GM23338 (cell line): Measurements from ENCODE around the gene WDR33. TPM values are rescaled to one million over a fixed set of nuclear protein-coding genes. Genes with fewer than 3 reads are reported as not detected.

ENCODE experiments used
- ATAC-seq: fragments of 200-7000 bp; cut with Tn5 transposase; 3 replicates; pipeline ENCODE4 v1.9.1; 2020
- DNase-seq: peaks from one replicate; pipeline ENCODE4 v3.0.0-alpha.2; 2015; ENCODE audit warnings: low spot score
- H2AFZ ChIP-seq: fragments of 200-600 bp; sonication (generic); 2 replicates; pipeline ENCODE4 v1.8.0; 2016; ENCODE audit warnings: antibody characterized with exemption, mild to moderate bottlenecking, moderate library complexity
- H3F3A ChIP-seq: fragments of 200-600 bp; sonication (generic); replicated peaks from 2 replicates; pipeline ENCODE4 v1.8.0; 2017; ENCODE audit warnings: antibody characterized with exemption, mixed run types, low read depth
- H3K27ac ChIP-seq: fragments of 200-600 bp; sonication (generic); 2 replicates; pipeline ENCODE4 v1.6.1; 2016; ENCODE audit warnings: low read depth
- H3K27me3 ChIP-seq: fragments of 200-600 bp; sonication (generic); 2 replicates; pipeline ENCODE4 v1.8.0; 2016; ENCODE audit warnings: mild to moderate bottlenecking, mixed run types, moderate library complexity; ENCODE audit not compliant: insufficient read depth
- H3K36me3 ChIP-seq: fragments of 200-600 bp; sonication (generic); 2 replicates; pipeline ENCODE4 v1.8.0; 2016; ENCODE audit warnings: mild to moderate bottlenecking; ENCODE audit not compliant: insufficient read depth
- H3K4me1 ChIP-seq: fragments of 200-600 bp; sonication (generic); 2 replicates; pipeline ENCODE4 v1.8.0; 2016; ENCODE audit warnings: mild to moderate bottlenecking, moderate library complexity; ENCODE audit not compliant: insufficient read depth
- H3K4me2 ChIP-seq: fragments of 200-600 bp; sonication (generic); 2 replicates; pipeline ENCODE4 v1.7.1; 2017; ENCODE audit warnings: mixed run types
- H3K4me3 ChIP-seq: fragments of 200-600 bp; sonication (generic); 2 replicates; pipeline ENCODE4 v1.6.1; 2016; ENCODE audit warnings: mixed run types
- H3K79me2 ChIP-seq: fragments of 200-600 bp; sonication (generic); replicated peaks from 2 replicates; pipeline ENCODE4 v1.8.0; 2017; ENCODE audit warnings: mild to moderate bottlenecking; ENCODE audit not compliant: insufficient read depth
- H3K9me2 ChIP-seq: fragments of 200-600 bp; sonication (generic); 2 replicates; pipeline ENCODE4 v1.8.0; 2017; ENCODE audit not compliant: insufficient read depth
- H4K20me1 ChIP-seq: fragments of 200-600 bp; sonication (generic); replicated peaks from 2 replicates; pipeline ENCODE4 v1.8.0; 2017; ENCODE audit warnings: mild to moderate bottlenecking; ENCODE audit not compliant: insufficient read depth
- H3K27ac Mint-ChIP-seq: 2 replicates; pipeline ENCODE4 v1.8.0; 2020; ENCODE audit warnings: inconsistent platforms, mild to moderate bottlenecking, moderate library complexity, mixed read lengths
- H3K27me3 Mint-ChIP-seq: 3 replicates; pipeline ENCODE4 v1.8.0; 2022; ENCODE audit warnings: low read depth, mild to moderate bottlenecking, moderate library complexity, mixed read lengths, inconsistent platforms; ENCODE audit not compliant: insufficient read depth, poor library complexity
- H3K36me3 Mint-ChIP-seq: 3 replicates; pipeline ENCODE4 v1.8.0; 2021; ENCODE audit warnings: low read depth, mild to moderate bottlenecking, inconsistent platforms, moderate library complexity, mixed read lengths
- H3K4me1 Mint-ChIP-seq: 3 replicates; pipeline ENCODE4 v1.8.0; 2020; ENCODE audit warnings: mild to moderate bottlenecking, inconsistent platforms, mixed read lengths
- H3K4me3 Mint-ChIP-seq: 3 replicates; pipeline ENCODE4 v1.8.0; 2021; ENCODE audit warnings: moderate library complexity, mild to moderate bottlenecking, inconsistent platforms, mixed read lengths
- H3K9me3 Mint-ChIP-seq: 3 replicates; pipeline ENCODE4 v1.8.0; 2020; ENCODE audit warnings: moderate library complexity, mild to moderate bottlenecking, inconsistent platforms, mixed read lengths
- CREB1 ChIP-seq: fragments of 250-450 bp; sonication (Bioruptor Pico); IDR thresholded peaks from 2 replicates; pipeline ENCODE4 v1.5.0; 2020; ENCODE audit warnings: low read depth, mild to moderate bottlenecking, moderate library complexity
- ETS1 ChIP-seq: IDR thresholded peaks from 2 replicates; pipeline ENCODE4 v1.6.1; 2016; ENCODE audit warnings: antibody characterized with exemption
- EZH2 ChIP-seq: fragments of 200-600 bp; sonication (generic); IDR thresholded peaks from one replicate; pipeline ENCODE4 v1.8.0; 2017; ENCODE audit warnings: antibody characterized with exemption, mild to moderate bottlenecking, low read depth; ENCODE audit not compliant: unreplicated experiment
- EZH2phosphoT487 ChIP-seq: fragments of 200-600 bp; sonication (generic); IDR thresholded peaks from one replicate; pipeline ENCODE4 v1.8.1; 2018; ENCODE audit warnings: antibody characterized with exemption; ENCODE audit not compliant: unreplicated experiment
- NANOG ChIP-seq: IDR thresholded peaks from 2 replicates; pipeline ENCODE4 v1.6.1; 2016; ENCODE audit warnings: antibody characterized with exemption, borderline replicate concordance
- POLR2AphosphoS5 ChIP-seq: IDR thresholded peaks from 2 replicates; pipeline ENCODE4 v1.6.1; 2016; ENCODE audit warnings: antibody characterized with exemption, low read depth
- STAT1 ChIP-seq: IDR thresholded peaks from one replicate; pipeline ENCODE4 v1.6.1; 2016; ENCODE audit warnings: antibody characterized with exemption; ENCODE audit not compliant: unreplicated experiment
- ZNF114 ChIP-seq: fragments of 250-450 bp; sonication (Bioruptor Pico); IDR thresholded peaks from 2 replicates; pipeline ENCODE4 v1.5.0; 2020; ENCODE audit warnings: mild to moderate bottlenecking, moderate library complexity
- ZNF331 ChIP-seq: fragments of 250-450 bp; sonication (Bioruptor Pico); IDR thresholded peaks from 2 replicates; pipeline ENCODE4 v1.5.0; 2020; ENCODE audit warnings: low read depth, mild to moderate bottlenecking, moderate library complexity
- polyA plus RNA-seq: library from polyadenylated mRNA; unstranded; fragments of >200 nt; fragmentation: Nextera tagmentation; extraction: Ambion mirVana; gene quantifications from 2 replicates; pipeline ENCODE4 v1.2.1, GENCODE V29; 2016
- total RNA-seq: library from RNA; depleted of rRNA; stranded (reverse); fragments of >200 nt; shearing (Covaris generic); gene quantifications from 2 replicates; pipeline ENCODE4 v1.2.3, GENCODE V29; 2014
- TF ChIP-seq, protein P1 (sequence below): fragments of 250-450 bp; sonication (Bioruptor Pico); IDR thresholded peaks from 2 replicates; pipeline ENCODE4 v1.5.0; 2020; ENCODE audit warnings: mild to moderate bottlenecking, moderate library complexity
- TF ChIP-seq, protein P2 (sequence below): IDR thresholded peaks from one replicate; pipeline ENCODE4 v1.6.1; 2018; ENCODE audit warnings: antibody characterized with exemption; ENCODE audit not compliant: unreplicated experiment
- TF ChIP-seq, protein P3 (sequence below), 2 experiments: fragments of 200-600 bp in 1 of 2; sonication (generic) in 1 of 2; conservative IDR thresholded peaks; 2 replicates each; pipeline versions ENCODE4 v1.5.1 to v1.6.1; 2016 to 2017; ENCODE audit warnings: antibody characterized with exemption in 2 of 2, low read depth in 2 of 2, mild to moderate bottlenecking in 2 of 2, moderate library complexity in 1 of 2

WDR33 gene
- total and polyA plus RNA-seq, 2 experiments from 2014 or later = 37.2 to 54.7 TPM

- H3K4me1 ChIP-seq = no peaks in the 10 kb centered on the region
- H4K20me1 ChIP-seq = 0 out of 2 replicates have a peak, but pooled peaks cover 6% of the 10 kb centered on the region
- ATAC-seq (no peak), DNase-seq (no peak)
- H3K9me3 Mint-ChIP-seq = no peaks in the 10 kb centered on the region
- H3K27me3 ChIP-seq = no peaks in the 10 kb centered on the region
- no peaks in the 10 kb centered on the region for H3K9me2 ChIP-seq
- no peak overlapping the region for H3K27ac ChIP-seq
- H3K27ac Mint-ChIP-seq = no peak overlapping the region
- H3K36me3 ChIP-seq = peaks cover 33% of the 10 kb centered on the region
- TF ChIP-seq, protein P1, sequence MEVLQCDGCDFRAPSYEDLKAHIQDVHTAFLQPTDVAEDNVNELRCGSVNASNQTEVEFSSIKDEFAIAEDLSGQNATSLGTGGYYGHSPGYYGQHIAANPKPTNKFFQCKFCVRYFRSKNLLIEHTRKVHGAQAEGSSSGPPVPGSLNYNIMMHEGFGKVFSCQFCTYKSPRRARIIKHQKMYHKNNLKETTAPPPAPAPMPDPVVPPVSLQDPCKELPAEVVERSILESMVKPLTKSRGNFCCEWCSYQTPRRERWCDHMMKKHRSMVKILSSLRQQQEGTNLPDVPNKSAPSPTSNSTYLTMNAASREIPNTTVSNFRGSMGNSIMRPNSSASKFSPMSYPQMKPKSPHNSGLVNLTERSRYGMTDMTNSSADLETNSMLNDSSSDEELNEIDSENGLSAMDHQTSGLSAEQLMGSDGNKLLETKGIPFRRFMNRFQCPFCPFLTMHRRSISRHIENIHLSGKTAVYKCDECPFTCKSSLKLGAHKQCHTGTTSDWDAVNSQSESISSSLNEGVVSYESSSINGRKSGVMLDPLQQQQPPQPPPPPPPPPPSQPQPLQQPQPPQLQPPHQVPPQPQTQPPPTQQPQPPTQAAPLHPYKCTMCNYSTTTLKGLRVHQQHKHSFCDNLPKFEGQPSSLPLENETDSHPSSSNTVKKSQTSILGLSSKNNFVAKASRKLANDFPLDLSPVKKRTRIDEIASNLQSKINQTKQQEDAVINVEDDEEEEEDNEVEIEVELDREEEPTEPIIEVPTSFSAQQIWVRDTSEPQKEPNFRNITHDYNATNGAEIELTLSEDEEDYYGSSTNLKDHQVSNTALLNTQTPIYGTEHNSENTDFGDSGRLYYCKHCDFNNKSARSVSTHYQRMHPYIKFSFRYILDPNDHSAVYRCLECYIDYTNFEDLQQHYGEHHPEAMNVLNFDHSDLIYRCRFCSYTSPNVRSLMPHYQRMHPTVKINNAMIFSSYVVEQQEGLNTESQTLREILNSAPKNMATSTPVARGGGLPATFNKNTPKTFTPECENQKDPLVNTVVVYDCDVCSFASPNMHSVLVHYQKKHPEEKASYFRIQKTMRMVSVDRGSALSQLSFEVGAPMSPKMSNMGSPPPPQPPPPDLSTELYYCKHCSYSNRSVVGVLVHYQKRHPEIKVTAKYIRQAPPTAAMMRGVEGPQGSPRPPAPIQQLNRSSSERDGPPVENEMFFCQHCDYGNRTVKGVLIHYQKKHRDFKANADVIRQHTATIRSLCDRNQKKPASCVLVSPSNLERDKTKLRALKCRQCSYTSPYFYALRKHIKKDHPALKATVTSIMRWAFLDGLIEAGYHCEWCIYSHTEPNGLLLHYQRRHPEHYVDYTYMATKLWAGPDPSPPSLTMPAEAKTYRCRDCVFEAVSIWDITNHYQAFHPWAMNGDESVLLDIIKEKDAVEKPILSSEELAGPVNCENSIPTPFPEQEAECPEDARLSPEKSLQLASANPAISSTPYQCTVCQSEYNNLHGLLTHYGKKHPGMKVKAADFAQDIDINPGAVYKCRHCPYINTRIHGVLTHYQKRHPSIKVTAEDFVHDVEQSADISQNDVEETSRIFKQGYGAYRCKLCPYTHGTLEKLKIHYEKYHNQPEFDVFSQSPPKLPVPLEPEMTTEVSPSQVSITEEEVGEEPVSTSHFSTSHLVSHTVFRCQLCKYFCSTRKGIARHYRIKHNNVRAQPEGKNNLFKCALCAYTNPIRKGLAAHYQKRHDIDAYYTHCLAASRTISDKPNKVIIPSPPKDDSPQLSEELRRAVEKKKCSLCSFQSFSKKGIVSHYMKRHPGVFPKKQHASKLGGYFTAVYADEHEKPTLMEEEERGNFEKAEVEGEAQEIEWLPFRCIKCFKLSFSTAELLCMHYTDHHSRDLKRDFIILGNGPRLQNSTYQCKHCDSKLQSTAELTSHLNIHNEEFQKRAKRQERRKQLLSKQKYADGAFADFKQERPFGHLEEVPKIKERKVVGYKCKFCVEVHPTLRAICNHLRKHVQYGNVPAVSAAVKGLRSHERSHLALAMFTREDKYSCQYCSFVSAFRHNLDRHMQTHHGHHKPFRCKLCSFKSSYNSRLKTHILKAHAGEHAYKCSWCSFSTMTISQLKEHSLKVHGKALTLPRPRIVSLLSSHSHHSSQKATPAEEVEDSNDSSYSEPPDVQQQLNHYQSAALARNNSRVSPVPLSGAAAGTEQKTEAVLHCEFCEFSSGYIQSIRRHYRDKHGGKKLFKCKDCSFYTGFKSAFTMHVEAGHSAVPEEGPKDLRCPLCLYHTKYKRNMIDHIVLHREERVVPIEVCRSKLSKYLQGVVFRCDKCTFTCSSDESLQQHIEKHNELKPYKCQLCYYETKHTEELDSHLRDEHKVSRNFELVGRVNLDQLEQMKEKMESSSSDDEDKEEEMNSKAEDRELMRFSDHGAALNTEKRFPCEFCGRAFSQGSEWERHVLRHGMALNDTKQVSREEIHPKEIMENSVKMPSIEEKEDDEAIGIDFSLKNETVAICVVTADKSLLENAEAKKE (CRISPR knock-in tag) = no peak
- TF ChIP-seq ETS1 (no peak), CREB1 (no peak), EZH2phosphoT487 (no peak), ZNF114 (CRISPR knock-in tag) (no peak), STAT1 (no peak), NANOG (no peak), POLR2AphosphoS5 (no peak), ZNF331 (CRISPR knock-in tag) (no peak), EZH2 (no peak)
- TF ChIP-seq, protein P2, sequence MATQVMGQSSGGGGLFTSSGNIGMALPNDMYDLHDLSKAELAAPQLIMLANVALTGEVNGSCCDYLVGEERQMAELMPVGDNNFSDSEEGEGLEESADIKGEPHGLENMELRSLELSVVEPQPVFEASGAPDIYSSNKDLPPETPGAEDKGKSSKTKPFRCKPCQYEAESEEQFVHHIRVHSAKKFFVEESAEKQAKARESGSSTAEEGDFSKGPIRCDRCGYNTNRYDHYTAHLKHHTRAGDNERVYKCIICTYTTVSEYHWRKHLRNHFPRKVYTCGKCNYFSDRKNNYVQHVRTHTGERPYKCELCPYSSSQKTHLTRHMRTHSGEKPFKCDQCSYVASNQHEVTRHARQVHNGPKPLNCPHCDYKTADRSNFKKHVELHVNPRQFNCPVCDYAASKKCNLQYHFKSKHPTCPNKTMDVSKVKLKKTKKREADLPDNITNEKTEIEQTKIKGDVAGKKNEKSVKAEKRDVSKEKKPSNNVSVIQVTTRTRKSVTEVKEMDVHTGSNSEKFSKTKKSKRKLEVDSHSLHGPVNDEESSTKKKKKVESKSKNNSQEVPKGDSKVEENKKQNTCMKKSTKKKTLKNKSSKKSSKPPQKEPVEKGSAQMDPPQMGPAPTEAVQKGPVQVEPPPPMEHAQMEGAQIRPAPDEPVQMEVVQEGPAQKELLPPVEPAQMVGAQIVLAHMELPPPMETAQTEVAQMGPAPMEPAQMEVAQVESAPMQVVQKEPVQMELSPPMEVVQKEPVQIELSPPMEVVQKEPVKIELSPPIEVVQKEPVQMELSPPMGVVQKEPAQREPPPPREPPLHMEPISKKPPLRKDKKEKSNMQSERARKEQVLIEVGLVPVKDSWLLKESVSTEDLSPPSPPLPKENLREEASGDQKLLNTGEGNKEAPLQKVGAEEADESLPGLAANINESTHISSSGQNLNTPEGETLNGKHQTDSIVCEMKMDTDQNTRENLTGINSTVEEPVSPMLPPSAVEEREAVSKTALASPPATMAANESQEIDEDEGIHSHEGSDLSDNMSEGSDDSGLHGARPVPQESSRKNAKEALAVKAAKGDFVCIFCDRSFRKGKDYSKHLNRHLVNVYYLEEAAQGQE = no peak
- TF ChIP-seq, protein P3, sequence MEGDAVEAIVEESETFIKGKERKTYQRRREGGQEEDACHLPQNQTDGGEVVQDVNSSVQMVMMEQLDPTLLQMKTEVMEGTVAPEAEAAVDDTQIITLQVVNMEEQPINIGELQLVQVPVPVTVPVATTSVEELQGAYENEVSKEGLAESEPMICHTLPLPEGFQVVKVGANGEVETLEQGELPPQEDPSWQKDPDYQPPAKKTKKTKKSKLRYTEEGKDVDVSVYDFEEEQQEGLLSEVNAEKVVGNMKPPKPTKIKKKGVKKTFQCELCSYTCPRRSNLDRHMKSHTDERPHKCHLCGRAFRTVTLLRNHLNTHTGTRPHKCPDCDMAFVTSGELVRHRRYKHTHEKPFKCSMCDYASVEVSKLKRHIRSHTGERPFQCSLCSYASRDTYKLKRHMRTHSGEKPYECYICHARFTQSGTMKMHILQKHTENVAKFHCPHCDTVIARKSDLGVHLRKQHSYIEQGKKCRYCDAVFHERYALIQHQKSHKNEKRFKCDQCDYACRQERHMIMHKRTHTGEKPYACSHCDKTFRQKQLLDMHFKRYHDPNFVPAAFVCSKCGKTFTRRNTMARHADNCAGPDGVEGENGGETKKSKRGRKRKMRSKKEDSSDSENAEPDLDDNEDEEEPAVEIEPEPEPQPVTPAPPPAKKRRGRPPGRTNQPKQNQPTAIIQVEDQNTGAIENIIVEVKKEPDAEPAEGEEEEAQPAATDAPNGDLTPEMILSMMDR (conservative IDR thresholded peaks at IDR 0.05; ENCODE audit: low read depth in 2 of 2) = no peak
- no peak overlapping the region for H3K4me3 ChIP-seq
- no peak overlapping the region for H3K4me3 Mint-ChIP-seq
- H3F3A ChIP-seq = no peaks in the 10 kb centered on the region
- H3K4me1 Mint-ChIP-seq = peaks cover 7% of the 10 kb centered on the region
- H3K79me2 ChIP-seq = peaks cover 11% of the 10 kb centered on the region; the same call in 1 of the 2 replicates
- H3K4me2 ChIP-seq = no peak overlapping the region
- no peak overlapping the region for H2AFZ ChIP-seq
- H3K36me3 Mint-ChIP-seq = peaks cover 34% of the 10 kb centered on the region
- H3K27me3 Mint-ChIP-seq = peaks cover 1% of the 10 kb centered on the region
Measured at GRCh38 chr2:127712999-127713398, 98.0 kb downstream of the WDR33 start.
